Spinal cord (tissue), 10 donors: ENCODE data around the gene MAX. TPM values are rescaled to one million over a fixed set of nuclear protein-coding genes. Genes with fewer than 3 reads are reported as not detected.

Source experiments
- DNase-seq, 6 donors: peaks; one replicate each; pipeline versions ENCODE4 v3.0.0 to v3.0.0-alpha.2; 2013 to 2015; ENCODE audit warnings: low spot score in 6 of 6, low read depth in 4 of 6
- H3K27ac ChIP-seq: one replicate; pipeline ENCODE4 v1.5.1; 2013; ENCODE audit warnings: low read depth, low read length, control low read depth
- H3K27me3 ChIP-seq: one replicate; pipeline ENCODE4 v1.6.1; 2013; ENCODE audit warnings: low read length; ENCODE audit not compliant: control insufficient read depth, insufficient read depth
- H3K36me3 ChIP-seq: one replicate; pipeline ENCODE4 v1.6.1; 2013; ENCODE audit warnings: low read length; ENCODE audit not compliant: control insufficient read depth, insufficient read depth
- H3K4me1 ChIP-seq: one replicate; pipeline ENCODE4 v1.6.1; 2013; ENCODE audit warnings: low read length; ENCODE audit not compliant: control insufficient read depth, insufficient read depth
- H3K4me3 ChIP-seq: one replicate; pipeline ENCODE4 v1.5.1; 2013; ENCODE audit warnings: low read depth, low read length, control low read depth
- H3K9me3 ChIP-seq: one replicate; pipeline ENCODE4 v1.6.1; 2013; ENCODE audit warnings: low read length; ENCODE audit not compliant: control insufficient read depth, insufficient read depth
- WGBS: methylation state at CpG from one replicate; pipeline ENCODE4 v1.1.5; 2013; ENCODE audit warnings: missing lambda C conversion rate; ENCODE audit not compliant: insufficient coverage; 5-methylcytosine and 5-hydroxymethylcytosine counted together
- polyA plus RNA-seq, 2 donors: library from polyadenylated mRNA; unstranded; fragments of 120-200 nt; gene quantifications; one replicate each; pipeline ENCODE4 v1.2.1, GENCODE V29; 2013; ENCODE audit not compliant: insufficient read length in 2 of 2
- total RNA-seq, 2 donors: library from RNA; depleted of rRNA in 1 of 2; stranded (reverse); fragments of 120-200 nt in 1 of 2; fragments of >200 nt in 1 of 2; gene quantifications; one replicate each; pipeline versions ENCODE4 v1.2.3 to v1.2.4, GENCODE V29; 2013 to 2014
- donor health status: healthy.

Gene MAX
- total and polyA plus RNA-seq, 4 donors, result 48.2 to 76.7 (median 65.2) TPM

DNA sequence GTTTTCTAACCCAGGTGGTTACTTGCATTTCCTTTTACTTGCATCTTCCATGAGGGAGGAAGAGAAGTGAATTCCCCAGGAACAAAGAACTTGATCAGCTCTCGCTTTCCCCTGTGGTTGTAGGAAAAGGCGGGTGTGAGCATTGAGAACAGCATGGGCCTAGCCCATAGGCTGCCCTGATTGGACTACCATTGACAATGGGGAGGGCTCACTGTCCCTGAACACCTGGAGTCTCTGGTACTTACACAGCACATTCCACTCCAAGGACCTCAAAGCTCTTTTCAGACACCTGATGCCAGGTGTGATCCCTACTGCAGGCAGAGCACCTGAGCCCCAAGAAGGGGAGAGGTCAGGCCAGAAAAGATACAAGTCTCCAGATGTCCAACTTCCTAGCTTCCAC, 25.0 kb downstream of the MAX start:
- H3K4me3 ChIP-seq, result no peak overlapping the region
- H3K36me3 ChIP-seq, result peaks cover 37% of the 10 kb centered on the region
- 100% methylated on average over 2 of the region's 2 CpGs for WGBS
- no peak overlapping the region for H3K27ac ChIP-seq
- H3K9me3 ChIP-seq, result no peaks in the 10 kb centered on the region
- no peak for DNase-seq
- no peaks in the 10 kb centered on the region for H3K4me1 ChIP-seq
- no peaks in the 10 kb centered on the region for H3K27me3 ChIP-seq

DNA sequence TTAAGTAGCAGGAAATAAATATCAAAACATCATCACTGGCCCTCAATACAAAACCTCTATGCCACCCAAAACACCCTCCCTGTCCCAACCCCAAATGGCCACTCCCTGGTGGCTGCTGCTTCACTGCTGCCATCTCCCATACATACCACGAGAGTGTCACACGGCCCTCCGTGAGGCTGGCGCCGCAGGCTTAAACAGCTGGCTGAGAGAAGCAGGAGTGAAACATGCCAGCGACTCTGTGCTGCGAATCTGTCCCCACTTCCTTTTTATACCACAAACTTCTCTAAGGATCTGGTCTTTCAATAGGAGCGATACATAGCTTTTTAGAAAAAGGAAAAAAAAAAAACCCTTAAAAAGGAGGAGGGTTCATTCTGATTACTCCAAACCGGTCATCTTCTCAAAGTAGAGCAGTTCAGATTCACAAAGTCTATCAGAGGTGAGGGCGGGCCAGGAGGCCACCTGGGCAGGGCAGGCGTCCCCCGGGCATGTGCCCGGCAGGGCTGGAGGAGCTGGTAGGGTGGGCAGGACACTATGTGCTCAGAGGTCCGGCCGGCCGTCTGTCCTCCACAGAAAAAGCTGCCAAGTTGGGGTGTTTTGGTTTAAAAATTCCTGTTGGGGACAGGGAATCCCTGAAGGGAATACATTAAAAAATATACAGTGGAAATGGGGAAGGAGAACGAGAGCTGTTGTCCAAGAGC, 26.5 kb downstream of the MAX start:
- Histone ChIP-seq H3K27me3 (no peaks in the 10 kb centered on the region), H3K4me1 (peaks cover 4% of the 10 kb centered on the region), H3K36me3 (peaks cover 32% of the 10 kb centered on the region), H3K9me3 (no peaks in the 10 kb centered on the region), H3K27ac (no peak overlapping the region), H3K4me3 (no peak overlapping the region)
- no peak for DNase-seq
- WGBS, result 86% methylated on average over 13 of the region's 17 CpGs

DNA sequence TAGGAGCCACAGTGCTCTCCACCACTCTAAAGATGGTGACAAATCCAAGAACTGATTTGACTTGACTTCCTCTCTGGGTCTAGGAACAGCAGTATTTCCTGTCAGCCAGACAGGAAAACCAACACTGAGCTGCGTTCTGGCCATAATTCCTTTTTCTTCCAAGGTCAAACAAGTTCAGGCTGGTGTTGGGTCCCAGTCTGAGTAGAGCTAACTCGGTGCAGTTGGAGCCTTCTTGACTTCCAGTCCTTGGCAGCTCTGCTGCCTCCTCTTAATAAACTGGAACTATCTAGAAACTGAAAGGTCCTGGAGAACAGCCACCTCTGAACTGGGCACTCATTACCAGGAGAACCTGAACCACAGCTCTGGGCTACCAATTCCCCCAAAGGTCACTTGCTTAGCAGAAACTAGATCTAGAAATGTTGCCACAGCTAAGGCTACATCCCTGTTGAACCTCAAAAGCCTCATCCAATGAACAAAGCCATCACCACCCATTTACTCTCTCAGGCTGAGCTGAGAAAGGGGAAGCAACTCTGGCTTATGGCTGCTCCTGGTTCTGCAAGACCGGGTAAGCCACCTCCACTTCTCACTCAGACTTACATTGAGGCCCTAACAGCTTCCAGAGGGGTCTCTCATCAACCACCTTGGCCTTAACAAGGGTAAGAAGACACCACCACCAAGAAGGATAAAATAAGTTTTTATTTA, 27.7 kb downstream of the MAX start:
- no peak for DNase-seq
- H3K27ac ChIP-seq, result no peak overlapping the region
- H3K4me3 ChIP-seq, result no peak overlapping the region
- H3K27me3 ChIP-seq, result no peaks in the 10 kb centered on the region
- WGBS, result 86% methylated on average over 2 of the region's 3 CpGs
- H3K9me3 ChIP-seq, result no peaks in the 10 kb centered on the region
- H3K36me3 ChIP-seq, result peaks cover 41% of the 10 kb centered on the region
- peaks cover 9% of the 10 kb centered on the region for H3K4me1 ChIP-seq

DNA sequence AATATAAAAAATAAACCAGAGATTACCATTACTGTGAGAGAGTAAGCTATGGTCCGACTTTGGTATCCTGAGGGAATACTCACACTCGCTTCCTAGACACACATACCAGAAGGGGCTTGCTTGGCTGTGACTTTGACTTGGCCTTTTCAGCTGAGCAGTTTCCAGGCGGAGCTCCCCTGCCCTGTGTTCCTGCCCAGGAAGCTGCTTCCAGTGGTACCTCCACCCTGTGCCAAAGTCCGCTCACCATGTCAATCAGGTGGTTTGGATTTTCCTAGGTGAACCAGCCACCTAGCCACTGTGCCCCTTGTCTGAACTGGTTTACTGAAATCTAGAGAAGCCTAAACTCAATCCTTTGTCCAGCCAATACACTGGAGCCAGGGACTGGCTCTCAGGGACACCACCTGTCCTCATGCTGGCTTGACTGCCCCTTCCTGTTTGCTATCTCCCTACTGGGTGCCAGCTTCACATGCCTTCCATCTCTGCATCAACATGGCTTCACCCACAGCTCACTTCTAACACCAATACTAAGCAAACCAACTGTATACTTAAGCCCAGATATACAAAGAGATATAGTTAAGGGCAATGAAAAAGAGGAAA, 28.6 kb downstream of the MAX start:
- no peak for DNase-seq
- H3K27ac ChIP-seq, result no peak overlapping the region
- peaks cover 9% of the 10 kb centered on the region for H3K4me1 ChIP-seq

DNA sequence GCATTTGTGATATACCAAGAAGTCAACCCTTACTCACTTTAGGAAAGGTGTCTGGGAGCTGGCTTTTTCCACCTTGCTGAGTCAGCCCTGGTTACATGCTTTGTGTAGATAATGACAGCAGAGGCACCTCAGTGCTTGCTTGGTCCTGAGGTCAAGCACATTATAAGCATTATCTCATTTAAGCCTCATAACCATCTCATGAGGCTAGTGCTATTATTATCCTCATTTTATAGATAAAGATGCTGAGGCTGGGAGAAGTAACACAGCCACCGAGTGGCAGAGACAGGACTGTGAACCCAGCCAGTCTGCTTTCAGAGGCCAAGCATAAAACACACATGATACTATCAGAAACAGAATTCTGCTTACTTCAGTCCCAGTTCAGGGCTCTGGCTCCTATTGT, 29.4 kb downstream of the MAX start:
- Histone ChIP-seq H3K27ac (no peak overlapping the region), H3K9me3 (no peaks in the 10 kb centered on the region), H3K4me3 (no peak overlapping the region), H3K36me3 (peaks cover 45% of the 10 kb centered on the region), H3K4me1 (peaks cover 9% of the 10 kb centered on the region), H3K27me3 (no peaks in the 10 kb centered on the region)
- DNase-seq, result no peak
- no CpG with 5 or more reads among the region's 1 CpG for WGBS

More for the DNA sequence above, 28.6 kb downstream of the MAX start:
- H3K27me3 ChIP-seq, result no peaks in the 10 kb centered on the region
- H3K4me3 ChIP-seq, result no peak overlapping the region
- H3K36me3 ChIP-seq, result peaks cover 48% of the 10 kb centered on the region
- 75% methylated on average over 4 of the region's 4 CpGs for WGBS
- H3K9me3 ChIP-seq, result no peaks in the 10 kb centered on the region

DNA sequence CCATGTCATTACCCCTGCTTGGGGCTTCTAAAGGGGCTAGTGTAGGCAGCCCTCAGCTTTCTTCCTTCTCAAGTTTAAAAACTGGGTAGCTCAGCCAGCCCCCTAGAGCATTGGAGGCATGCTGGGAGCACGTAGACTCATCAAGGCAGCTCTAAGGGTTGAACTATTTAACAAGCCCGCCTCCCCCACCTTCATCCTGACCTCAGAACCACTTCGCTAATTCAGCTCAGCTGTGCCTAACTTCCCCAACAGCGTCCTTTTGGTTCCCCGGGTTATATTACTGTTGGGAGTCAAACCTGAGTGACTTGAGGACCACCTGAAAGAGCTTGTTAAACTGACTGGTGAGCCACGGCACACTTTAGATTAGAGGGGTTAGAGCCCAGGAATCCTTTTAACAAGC, 30.1 kb downstream of the MAX start:
- 90% methylated on average over 5 of the region's 6 CpGs for WGBS
- Histone ChIP-seq H3K36me3 (peaks cover 38% of the 10 kb centered on the region), H3K4me1 (peaks cover 9% of the 10 kb centered on the region), H3K9me3 (no peaks in the 10 kb centered on the region), H3K4me3 (no peak overlapping the region), H3K27ac (no peak overlapping the region), H3K27me3 (no peaks in the 10 kb centered on the region)
- no peak for DNase-seq

DNA sequence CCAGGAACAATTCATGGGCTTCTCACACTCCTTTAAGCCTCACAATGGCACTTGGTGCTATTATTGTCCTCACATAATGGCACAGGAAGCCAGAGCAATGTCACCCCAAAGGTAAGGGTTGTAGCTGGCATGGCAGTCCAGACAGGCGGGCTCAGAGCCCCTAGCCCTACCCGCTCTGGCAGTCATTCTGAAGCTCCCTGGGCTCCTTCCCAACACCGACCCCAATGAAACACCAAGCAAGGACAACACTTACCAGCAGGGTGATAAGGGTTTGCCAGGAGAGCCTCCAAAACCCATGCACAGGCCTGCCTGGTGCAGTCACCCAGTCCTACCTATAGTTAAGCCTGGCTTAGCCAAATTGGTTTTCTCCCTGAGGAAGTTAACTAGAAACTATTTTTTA, 30.8 kb downstream of the MAX start:
- no peak overlapping the region for H3K27ac ChIP-seq
- H3K9me3 ChIP-seq, result no peaks in the 10 kb centered on the region
- peaks cover 33% of the 10 kb centered on the region for H3K36me3 ChIP-seq
- 90% methylated on average over 3 of the region's 3 CpGs for WGBS
- peaks cover 9% of the 10 kb centered on the region for H3K4me1 ChIP-seq
- no peak overlapping the region for H3K4me3 ChIP-seq
- H3K27me3 ChIP-seq, result no peaks in the 10 kb centered on the region
- DNase-seq, result no peak

DNA sequence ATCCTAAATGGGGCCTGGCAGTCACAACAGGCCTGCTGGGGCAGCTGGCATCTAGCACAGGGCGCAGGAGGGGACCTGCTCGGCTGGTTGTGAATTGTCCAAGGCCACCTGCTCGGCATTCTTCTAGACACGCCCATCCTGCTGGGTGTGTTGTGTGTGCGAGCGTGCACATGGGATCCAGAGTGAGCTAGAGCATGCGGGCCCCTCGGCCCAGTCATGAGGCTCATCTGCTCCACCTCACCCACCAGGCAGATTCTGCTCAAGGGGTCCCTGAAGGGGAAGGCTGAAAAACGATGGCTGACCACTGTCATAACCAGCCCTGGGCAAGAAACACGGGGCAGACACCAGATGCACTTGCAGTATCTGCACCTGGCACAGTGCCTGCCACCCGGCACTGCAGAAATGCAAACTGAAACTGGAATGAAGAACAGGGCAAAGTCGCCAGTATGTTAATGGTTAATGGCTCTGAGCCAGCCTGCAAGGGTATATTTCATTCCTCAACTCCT, 31.8 kb downstream of the MAX start:
- WGBS, result 63% methylated on average over 11 of the region's 12 CpGs
- Histone ChIP-seq H3K4me1 (peaks cover 9% of the 10 kb centered on the region), H3K9me3 (no peaks in the 10 kb centered on the region), H3K36me3 (peaks cover 32% of the 10 kb centered on the region), H3K4me3 (no peak overlapping the region), H3K27me3 (no peaks in the 10 kb centered on the region), H3K27ac (no peak overlapping the region)
- DNase-seq, result peak in 1 of 6 donors; percentile 41

DNA sequence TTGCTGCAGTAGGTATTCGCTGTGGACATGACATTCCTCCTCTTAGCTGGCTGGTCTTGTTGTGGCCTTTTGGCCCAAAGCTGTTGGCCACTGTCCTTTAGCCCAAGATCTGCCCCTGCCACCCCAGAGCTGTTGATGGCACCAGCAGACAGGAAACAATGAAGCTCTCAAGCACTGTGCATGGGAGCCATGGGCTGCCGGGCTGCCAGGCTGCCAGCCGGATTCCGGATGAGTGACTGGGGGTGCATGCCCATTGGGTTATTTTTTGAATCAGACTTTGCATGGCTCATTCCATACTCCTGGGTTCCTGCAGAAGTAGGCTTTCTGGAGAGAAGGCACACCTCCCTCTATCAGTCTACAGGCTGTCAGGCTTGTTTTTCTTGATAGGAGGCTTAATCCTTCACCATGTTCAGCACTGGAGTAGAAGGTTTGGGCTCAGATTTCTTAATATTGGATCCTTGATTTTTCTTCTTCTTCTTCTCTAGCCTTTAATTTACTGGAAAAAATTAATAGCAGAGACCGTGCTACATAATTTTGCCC, 32.4 kb downstream of the MAX start:
- 72% methylated on average over 3 of the region's 5 CpGs for WGBS
- no peak overlapping the region for H3K4me3 ChIP-seq
- peaks cover 9% of the 10 kb centered on the region for H3K4me1 ChIP-seq
- H3K27me3 ChIP-seq, result no peaks in the 10 kb centered on the region
- H3K36me3 ChIP-seq, result peaks cover 35% of the 10 kb centered on the region
- no peak for DNase-seq
- no peaks in the 10 kb centered on the region for H3K9me3 ChIP-seq
- H3K27ac ChIP-seq, result no peak overlapping the region
